ENCODE measurements around the gene VEGFB.

Gene VEGFB

DNA sequence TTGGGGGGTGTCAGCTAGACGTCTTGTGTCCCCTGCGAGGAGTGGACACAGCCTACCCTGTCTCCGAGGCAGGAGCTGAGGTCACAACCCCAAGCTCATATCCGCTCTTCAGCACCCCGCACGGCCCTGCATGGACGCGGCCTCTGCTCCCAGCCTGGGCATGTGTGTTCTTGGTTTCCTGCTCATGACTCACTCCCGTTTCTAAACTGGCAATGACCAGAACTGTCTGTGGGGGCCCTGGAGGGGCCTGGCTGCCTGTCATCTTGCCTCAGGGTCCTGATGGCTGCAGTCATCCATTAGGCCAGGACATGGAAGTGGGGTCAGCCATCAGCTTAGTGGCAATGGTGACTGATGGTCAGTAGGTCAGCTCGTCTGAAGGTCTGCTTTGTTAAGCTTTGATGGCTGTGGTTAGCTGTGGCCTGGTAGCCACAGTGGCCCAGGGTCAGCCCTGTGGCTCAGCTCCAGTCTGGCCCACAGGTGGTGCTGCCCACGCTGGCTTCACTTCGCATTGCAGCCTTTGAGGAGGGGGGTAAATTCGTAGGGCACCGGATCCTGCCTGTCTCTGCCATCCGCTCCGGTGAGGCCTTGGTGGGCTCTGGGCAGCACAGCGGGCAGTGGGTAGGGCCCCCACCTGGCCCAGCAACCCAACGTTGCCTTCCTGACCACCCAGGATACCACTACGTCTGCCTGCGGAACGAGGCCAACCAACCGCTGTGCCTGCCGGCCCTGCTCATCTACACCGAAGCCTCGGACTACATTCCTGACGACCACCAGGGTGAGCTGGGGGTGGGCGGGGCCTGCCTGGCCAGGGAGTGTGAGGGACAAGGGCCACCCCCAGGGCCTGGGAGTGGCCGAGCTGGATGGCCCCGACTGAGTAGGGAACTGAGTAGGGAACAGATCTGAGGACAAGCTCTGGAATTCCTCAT lies 28.9 kb downstream of the VEGFB start:
- no peak for DNase-seq

DNA sequence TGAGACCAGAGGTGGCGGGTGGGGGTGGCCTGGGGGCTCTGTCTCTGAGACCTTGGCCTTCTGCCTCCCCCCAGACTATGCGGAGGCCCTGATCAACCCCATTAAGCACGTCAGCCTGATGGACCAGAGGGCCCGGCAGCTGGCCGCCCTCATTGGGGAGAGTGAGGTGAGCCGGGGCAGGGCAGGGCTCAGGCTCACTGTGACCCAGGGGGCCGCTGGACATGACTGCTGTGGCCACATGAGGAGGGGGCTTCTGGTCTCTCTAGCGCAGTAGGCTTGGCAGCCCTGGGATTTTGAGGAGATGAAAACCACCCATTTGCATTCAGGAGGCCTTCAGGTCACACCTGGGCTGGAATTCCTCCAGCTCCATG lies 29.5 kb downstream of the VEGFB start:
- DNase-seq, result no peak

DNA sequence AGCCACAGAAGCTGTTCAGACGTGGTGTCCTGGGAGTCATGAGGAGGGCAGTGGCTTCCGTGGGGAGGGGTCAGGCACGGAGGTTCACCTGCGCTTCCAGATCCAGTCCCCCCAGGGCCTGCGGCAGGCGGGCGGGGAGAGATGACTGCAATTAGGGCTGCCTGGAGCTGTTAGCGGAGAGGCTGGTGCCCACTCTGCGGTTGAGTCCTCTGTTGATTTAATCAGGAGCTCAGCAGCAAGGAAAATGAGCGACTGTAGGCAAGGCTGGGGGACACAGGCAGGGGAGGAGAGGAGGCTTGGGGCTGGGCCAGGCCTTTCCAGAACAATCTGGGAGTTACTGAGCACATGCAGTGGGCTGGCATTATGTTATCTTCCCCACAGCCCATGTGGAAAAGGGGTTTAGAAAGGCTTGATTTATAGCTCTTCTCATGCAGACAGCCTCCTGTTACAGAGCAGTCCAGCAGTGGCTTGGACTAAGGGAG lies 30.0 kb downstream of the VEGFB start:
- no peak for DNase-seq

DNA sequence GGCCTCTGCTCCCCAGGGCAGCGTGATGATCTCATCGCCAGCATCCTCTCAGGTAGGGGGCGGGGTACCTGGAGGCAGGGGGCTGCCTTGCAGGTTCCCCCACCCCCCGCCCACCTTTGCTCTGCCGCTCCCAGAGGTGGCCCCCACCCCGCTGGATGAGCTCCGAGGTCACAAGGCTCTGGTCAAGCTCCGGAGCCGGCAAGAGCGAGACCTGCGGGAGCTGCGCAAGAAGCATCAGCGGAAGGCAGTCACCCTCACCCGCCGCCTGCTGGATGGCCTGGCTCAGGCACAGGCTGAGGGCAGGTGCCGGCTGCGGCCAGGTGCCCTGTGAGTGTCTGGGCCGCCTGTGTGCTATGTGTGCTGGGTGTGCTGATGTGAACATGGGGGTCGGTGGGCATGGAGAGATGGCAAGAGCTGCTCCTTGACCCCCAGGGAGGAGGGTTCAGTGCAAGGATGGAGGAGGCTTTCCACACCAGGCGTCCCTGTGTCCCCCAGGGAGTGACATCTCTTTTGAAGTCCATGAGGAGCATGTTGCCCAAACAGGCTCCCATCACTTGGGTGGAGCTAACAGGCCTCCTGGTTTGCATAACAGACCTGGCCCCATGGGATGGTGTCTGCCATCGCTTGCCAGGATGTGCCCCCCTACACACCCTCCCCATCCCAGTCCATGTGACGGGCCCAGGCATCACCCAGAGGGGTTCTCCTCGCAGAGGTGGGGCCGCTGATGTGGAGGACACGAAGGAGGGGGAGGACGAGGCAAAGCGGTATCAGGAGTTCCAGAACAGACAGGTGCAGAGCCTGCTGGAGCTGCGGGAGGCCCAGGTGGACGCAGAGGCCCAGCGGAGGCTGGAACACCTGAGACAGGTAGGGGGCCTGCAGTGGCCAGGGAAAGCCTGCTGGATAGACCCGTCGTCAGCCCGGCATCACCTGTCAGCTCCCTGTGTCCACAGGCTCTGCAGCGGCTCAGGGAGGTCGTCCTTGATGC lies 31.1 kb downstream of the VEGFB start:
- no peak for DNase-seq

DNA sequence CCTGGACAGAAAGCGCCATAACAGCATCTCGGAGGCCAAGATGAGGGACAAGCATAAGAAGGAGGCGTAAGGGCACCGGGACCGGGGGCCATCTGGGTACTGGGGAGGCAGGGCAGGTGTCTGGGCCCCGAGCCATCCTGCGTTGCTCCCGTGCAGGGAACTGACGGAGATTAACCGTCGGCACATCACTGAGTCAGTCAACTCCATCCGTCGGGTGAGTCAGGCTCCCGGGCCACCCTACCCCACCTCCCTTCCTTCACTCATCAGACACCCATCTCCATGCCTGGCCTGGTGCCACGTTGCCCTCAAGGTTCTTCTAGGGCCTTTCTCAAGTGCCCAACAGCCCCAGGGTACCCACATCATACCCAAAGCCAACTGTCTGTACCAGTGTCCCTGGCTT lies 32.0 kb downstream of the VEGFB start:
- no peak for DNase-seq

DNA sequence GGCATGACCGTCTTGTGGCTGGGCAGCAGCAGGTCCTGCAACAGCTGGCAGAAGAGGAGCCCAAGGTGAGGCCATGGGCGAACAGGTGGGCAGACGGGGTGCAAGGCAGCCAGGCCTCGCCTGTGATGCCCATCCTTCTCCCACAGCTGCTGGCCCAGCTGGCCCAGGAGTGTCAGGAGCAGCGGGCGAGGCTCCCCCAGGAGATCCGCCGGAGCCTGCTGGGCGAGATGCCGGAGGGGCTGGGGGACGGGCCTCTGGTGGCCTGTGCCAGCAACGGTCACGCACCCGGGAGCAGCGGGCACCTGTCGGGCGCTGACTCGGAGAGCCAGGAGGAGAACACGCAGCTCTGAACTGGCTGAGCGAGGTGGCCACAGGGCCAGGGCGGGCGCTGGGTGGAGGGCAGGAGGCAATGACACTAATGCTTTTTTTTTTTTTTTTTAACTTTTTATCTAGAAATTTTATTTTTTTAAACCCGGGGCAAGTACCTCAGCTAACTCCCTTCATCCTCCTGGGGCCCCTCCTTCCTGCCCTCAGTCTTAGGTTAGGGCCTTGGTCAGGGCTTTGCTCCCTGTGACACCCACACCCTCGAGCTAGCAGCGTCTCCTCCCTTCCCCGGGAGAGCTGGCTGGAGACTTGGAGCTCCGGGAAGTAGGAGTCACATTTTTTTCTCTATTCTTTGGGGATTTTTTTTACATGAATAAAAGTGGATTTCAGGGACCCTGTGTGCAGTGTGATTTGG lies 33.0 kb downstream of the VEGFB start:
- DNase-seq, result no peak

DNA sequence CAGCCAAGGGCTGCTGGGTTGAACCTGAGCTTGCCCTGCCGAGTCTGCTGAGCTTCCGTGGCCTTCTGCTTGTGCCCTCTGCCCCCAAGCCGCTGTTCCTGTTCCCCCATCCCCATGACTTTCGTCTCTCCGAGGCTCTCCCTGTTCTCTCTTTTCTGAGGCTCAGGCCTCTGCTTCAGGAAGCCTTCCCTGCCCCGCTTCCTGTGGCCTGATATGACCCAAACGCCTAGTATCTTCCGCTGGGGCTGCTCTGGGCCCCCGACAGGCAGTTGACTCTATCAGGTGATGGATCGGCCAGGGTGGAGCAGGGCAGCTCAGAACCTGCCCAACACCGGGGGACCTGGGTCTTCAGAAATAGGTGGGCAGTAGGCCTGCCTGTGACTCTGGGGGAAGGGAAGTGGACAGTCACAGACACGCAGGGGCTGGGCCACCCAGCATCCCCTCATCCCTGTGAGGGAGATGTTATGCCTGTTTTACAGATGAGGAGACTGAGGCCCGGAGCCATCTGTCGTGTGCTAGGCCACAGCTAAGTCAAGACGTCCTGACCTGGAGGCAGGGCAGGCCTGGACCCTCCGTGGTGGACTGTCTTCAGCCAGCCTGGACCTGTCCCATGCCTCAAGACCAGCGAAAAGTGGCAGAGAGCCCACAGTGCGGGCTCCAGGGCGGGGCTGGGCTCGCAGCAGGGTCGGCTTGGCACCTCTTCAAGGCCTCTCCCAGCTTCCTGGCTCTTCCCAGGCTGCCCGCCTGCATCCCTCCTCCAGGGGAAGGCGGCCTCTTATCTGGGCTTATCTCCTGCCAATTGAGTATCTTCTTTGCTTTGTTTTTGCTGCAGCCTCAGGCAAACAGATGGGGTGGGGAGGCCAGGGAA lies 33.9 kb downstream of the VEGFB start:
- DNase-seq, result peak; percentile 53

DNA sequence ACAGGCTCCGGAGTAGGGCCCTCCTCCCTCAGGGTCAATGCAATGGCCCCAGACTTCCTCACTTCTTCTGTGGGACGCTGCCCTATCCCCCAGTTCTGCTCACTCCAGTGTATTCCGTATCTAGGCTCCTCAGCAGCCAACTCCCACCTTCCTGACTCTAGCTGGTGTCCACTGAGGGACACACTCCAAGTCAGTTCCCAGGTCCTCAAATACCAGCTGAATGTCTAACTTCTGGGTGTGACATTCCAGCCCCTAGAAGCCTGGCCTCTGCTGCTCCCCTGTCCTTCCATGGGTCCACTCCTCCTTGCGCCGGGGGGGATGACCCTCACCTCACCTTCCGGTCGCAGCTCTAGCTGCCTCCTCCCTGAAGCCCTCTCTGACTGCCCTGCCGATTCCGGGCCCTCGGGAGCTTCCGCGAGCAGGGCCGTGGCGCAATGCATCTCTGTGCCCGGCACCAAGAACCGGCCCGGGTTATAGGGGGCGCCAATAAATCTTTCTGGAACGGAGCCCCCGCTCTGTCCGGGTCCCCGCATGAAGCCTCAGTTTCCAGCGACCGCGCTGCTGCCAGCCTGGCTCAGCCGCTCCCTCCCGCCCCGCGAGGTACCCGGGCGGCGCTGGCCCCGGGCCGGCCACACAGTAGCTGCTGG lies 34.6 kb downstream of the VEGFB start:
- peak; percentile 58 for DNase-seq

DNA sequence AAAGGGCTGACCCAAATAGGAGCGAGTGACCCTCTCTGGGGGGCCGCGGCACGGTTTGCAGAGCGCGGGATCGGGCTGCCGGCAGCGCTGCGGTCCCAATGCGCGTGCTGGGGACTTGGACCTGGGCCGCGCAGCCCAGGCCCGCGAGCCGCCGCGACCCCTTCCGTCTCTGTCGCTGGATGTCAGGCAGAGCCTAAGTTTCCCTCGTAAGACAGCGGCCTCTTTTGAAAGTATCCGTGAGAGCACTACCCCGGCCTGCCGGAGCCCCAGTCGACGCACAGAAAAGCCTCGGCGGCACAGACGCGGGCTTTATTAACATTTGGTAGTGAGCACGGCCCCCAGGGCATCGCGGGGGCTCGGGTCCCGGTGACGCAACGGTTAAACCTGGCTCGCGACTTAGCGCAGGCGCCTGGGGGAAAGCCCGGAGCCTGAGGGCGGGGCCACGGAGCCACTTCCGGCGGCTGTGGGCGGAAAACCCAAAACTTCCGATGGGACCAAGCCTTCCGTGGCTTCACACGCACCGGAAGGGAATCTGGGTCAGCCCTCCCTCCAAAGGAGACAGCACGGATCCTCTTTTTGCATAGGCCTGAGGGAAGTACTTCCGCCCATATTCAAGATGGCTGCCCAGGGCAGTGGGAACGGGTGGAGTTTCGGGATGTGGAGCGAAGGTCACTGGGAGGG lies 35.3 kb downstream of the VEGFB start:
- peak; percentile 97 for DNase-seq

DNA sequence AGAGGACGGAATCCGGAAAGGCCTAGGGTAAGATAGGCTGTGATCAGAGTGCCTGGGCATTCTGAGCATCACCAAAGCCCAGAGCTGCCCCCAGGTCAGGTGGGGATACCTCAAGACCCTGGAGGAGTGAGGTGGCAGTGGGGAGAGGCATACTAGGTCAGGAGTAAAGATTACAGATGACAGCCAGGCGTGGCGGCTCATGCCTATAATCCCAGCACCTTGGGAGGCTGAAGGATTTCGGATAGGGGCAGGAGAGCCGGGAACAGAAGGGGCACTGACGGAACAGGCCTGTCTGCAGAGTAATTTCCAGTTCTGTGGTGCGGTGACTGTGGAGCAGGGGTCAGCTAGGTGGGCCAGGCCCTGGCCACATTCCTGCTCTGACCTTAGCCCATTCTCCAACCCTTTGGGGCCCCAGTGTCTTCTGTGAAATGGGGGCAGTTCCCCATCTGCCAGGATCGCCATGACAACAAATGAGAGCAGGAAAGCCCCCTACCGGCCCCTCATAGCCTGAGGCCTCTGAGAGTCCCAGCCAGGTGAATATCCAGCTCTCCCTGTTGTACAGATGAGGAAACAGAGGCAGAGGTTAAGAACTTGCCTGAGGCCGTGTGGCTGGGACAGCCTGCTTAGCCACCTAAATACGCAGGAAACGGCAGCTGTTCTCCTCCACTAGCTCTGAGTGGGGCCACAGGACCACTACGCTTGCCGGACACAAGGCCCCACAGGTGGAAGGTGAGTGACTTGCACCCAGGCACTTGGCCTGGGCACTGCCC lies 40.8 kb downstream of the VEGFB start:
- DNase-seq, result no peak

DNA sequence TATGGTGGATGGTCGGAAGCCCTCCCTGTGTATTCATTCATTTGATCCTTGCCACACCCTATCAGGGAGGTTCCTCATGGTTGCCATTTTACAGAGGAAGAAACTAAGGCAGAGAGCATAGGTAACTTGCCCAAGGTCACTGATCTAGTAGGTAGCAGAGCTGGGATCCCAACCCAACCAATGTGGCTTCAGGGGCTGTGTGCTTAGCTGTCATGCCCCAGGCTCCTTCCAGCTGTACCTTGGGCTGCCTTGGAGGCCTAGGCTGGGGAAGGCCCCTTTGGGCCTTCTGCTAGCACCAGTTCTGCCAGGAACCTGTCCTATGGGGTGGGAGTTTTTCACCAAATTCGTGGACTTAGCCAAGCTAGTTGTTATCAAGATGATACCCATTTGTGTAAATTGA lies 41.5 kb downstream of the VEGFB start:
- no peak for DNase-seq

DNA sequence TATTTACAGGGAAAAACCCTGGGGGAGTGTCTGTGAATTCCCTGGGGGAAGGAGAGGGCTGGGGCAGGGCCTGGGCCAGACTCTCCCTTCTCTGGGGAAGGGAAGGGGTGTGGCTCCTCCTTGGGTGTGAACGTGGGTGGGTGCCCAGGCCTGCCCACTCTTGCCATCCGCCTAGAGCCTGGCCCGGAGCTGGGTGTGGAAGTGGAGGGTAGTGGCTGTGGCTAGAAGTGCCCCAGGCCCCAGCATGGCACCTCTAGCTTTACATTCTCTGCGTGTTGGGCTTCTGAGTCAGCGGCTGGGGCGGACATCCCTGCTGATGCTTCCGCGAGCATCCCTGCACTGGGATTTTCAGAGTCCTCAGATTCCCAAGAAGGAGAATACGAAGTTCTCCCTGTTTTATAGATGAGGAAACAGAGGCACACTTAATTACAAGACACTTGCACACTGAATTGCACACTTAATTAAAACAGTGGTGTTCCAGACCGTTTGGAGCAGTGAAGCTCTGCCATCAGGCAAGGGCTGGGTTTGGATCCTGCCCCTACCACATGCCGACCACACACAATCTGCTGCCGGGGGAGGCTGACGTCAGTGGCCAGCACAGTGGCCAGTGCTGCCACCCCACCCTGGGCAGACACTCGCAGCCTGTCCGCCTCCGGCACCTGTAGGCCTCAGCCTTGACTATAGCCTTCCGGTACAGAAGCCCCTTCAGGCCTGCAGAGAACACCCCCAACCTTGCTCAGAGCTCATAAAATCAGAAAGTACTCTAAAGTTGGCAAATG lies 42.5 kb downstream of the VEGFB start:
- DNase-seq, result no peak

DNA sequence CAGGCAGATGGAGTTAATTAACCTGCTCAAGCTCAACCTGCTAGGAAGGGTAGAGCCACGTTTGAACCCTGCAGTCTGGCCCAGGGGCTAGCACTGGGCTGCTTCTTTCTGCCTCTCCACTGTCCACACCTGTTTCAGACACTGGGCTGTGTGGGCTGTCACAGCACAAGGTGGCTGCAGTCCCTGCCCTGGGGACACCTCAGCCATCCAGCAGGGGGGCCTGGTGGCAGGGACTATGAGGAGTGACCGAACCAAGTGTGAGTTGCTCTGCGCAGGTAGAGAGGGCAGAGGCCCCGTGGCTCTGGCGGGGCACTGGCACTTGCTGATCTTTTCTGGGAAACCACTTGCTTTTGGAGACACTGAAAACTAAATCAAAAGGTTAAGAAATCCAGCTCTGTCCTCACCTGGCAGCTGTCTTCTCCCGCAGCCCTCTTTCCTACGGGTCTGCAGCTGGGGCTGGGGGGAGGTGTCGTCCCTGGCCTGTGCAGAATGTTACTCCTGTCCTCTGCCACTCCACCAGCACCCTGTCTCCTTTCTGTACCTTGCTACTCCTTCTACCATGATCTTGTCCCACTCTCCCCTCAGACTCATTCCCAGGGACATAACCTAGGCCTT lies 44.3 kb downstream of the VEGFB start:
- no peak for DNase-seq

DNA sequence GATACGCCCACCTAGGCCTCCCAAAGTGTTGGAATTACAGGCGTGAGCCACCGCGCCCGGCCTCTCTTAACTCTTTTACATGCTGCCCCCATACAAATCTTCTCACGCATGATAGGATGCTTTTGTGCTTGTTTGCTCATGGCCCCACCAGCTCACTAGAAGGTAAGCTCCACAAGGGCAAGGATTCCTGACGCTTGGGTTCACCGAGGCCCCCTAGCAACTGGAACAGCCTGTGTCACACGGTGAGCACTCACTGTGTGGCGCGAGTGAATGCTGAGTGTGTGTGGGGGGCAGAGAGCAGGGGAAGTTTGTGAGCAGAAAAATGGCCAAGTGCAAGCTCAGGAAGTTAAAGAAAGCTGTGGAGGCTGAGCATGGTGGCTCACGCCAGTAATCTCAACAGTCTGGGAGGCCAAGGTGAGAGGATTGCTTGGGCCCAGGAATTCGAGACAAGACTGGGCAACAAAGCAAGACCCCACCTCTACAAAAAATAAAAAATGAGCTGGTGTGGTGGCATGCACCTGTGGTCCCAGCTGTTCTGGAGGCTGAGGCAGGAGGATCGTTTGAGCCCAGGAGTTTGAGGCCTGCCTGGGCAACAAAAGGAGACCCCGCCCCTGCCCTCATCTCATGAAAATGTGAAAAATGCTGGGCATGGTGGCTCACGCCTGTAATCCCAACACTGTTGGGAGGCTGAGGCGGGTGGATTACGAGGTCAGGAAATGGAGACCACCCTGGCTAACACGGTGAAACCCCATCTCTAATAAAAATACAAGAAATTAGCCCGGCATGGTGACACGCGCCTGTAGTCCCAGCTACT lies 47.8 kb downstream of the VEGFB start:
- DNase-seq, result no peak

DNA sequence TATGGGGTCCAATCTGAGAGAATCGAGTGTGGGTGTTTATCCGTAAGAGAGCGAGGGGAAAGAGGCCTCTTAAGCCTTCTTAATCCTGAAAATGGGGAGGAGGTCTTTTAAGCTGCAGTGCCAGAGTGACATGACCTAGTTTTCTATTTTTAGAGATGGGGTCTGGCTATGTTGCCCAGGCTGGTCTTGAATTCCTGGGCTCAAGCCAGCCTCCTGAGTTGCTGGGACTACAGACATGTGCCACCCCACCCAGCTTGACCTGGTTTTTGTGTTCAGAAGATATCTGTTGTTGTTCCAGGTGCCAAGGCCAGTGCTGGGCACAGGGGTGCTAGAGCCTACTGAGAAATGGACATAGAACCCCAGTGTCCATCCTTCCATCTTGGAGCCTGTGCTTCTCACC lies 48.7 kb downstream of the VEGFB start:
- no peak for DNase-seq

DNA sequence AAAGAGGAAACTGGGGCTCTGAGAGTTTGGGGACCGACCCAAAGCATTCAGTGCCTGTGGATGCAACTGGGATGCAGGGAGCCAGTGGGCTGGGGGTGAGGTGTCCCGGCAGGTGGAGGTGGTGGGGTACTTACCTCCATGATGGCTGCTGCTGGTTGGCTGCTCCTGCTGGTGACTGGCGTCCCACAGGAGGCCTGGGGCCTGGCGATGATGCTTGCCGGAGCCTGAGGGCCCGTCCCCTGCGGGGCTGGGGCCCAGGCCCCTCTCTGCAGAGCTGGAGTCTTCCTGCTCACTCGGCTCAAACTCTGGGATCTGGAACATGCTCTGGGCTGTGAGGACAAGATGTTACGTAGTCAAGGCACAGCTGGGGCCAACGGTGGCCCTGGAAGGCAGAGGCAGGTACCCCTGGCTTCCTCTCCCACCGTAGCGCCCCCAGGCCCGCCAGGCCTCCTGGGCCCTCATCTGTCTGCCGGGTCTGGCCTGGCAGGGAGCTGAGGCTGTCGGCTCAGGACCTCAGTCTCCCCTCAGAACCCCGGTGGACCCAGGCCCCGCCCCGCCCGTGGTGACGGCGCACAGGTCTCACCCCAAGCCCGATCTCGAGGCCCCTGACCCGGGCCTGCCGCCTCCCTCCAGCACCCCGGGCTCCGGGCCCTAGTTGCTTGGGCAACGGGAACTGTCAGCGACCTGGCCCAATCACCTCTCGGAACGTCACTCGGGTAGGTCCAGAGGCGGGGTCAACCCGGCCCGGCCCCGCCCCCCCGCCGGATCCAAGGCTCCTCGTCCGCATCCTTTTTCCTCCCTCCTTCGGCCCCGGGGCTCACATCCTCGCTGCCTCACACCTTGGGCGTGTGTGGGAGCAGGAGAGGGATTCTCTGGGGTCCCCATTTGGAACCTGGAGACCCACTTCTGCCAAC lies 49.9 kb downstream of the VEGFB start, which contains the start of gene BAD:
Gene BAD (minus strand): TSS at position 618 of the 914 bp plus-strand sequence. CDS start 297 bp downstream, at position 321.
- peak; percentile 80 for DNase-seq

Measured in GF-D8 (cell line).